ENCODE results near the gene JARID2.

- TF ChIP-seq CTCF (IDR thresholded peaks at IDR 0.05; ENCODE audit: insufficient read depth, low read depth, low read length): no peak
- no peak for TF ChIP-seq EZH2 (IDR thresholded peaks at IDR 0.05; ENCODE audit: insufficient read depth, low read length)
Observed at GRCh38 chr6:15410126-15410391, 164.2 kb downstream of the JARID2 start.
